SHP77 treated with DMSO at 0.1 percent for 48 hours (cell line): Measurements from ENCODE around the gene ELMO3.

Source experiments
- DNase-seq: peaks from one replicate; lab custom pipeline; 2025; lab: John Stamatoyannopoulos, UW

Gene ELMO3

GRCh38 chr16:67198238-67198734 is 645 bp upstream of the ELMO3 start:
- no peak for DNase-seq

DNA sequence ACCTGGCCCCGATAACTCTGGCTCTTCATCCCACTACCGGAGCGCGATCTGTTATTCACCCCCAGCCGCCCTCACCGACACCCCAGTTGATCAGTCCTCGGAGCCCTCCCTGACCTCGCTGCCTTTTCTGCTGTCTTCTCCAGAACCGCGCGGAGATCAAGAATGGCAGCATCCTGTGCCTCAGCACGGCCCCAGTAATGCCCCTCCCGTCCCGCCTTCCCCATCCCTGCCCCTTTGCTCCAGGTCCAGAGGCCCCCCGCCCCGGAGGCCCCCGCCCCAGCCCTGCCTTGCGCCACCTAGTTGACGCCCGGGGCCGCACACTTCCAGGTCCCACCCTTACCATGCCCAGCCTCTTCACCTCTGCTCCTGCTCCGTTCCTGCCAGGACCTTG is 872 bp downstream of the ELMO3 start:
- no peak for DNase-seq

DNA sequence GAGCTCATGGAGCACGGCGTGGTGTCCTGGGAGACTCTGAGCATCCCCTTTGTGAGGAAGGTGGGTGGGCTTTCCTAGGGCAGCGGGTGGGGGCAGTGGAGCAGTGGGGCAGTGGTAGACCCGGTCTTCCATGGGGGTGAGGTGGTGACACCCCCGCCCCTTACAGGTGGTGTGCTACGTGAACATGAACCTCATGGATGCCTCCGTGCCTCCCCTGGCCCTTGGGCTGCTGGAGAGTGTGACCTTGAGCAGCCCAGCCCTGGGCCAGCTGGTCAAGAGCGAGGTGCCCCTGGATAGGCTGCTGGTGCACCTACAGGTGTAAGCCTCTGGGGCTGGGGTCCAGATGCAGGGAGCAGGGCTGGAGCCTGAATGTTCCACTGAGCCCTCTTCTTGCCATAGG is 1.6 kb downstream of the ELMO3 start:
- no peak for DNase-seq

DNA sequence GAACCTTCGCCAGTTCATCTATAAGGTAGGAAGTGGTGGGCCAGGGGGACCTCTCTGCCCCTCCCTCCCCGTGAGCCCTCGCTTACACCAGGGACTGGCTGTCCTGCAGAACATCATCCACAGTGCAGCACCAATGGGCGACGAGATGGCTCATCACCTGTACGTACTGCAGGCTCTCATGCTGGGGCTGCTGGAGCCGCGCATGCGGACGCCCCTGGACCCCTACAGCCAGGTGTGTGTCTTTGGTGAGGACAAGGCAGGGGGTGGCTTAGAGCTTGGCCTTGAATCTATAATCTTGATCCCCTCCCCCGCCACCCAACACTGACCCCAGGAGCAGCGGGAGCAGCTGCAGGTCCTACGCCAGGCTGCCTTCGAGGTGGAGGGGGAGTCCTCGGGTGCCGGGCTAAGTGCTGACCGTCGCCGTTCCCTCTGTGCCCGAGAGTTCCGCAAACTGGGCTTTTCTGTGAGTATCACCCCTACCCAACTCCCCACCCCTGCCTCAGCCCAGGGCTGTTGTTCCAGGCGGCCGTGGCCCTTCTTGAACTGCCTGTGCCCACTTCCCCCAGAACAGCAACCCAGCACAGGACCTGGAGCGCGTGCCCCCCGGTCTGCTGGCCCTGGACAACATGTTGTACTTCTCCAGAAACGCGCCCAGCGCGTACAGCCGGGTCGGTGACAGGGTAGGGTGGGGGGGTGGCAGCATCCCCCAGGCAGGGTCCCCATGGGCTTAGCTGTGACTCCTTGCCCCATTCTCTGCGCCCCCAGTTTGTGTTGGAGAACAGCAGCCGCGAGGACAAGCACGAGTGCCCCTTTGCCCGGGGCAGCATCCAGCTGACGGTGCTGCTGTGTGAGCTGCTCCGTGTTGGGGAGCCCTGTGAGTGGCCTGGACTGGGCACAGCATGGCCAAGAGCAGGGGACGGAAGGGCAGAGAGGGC is 2.7 kb downstream of the ELMO3 start:
- DNase-seq: no peak

- DNase-seq: no peak
Observed at GRCh38 chr16:67202426-67202825, 3.5 kb downstream of the ELMO3 start.

DNA sequence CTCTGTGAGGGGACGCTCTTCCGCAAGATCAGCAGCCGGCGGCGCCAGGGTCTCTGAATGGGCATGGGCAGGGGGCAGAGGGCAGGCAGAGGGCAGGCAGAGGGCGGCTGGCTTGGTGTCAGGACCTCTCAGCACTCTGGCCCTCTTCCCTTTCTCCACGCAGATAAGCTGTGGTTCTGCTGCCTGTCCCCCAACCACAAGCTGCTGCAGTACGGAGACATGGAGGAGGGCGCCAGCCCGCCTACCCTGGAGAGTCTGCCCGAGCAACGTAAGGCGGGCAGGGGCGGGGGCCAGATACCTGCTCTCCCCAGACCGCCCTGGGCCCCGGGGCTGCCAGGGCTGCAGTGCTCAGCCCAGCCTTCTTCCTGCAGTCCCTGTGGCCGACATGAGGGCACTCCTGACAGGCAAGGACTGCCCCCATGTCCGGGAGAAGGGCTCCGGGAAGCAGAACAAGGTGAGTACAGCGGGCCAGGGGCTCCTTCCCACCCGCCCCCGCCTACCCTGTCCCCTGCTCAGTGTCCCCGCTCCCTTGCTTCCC is 4.1 kb downstream of the ELMO3 start:
- DNase-seq: no peak

DNA sequence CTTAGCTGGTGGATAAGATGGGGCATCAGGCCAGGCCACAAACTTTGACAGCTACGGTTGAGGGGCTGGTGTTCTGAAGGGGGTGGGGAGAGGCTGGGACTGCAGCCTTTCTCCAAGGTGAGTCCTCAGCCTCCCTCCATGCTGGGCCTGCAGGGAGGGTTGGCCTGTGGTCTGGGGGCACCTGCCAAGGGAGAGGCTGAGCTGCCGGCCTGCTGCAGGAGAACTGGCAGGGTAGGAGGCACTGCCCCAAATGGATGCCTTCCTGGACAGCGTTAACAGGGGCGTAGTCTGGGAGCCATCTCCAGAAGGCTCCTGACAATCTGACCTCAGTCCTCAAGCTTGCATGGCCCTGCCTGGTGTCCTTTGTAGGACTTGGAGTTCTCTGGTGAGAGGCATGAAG is 5.1 kb downstream of the ELMO3 start:
- no peak for DNase-seq

DNA sequence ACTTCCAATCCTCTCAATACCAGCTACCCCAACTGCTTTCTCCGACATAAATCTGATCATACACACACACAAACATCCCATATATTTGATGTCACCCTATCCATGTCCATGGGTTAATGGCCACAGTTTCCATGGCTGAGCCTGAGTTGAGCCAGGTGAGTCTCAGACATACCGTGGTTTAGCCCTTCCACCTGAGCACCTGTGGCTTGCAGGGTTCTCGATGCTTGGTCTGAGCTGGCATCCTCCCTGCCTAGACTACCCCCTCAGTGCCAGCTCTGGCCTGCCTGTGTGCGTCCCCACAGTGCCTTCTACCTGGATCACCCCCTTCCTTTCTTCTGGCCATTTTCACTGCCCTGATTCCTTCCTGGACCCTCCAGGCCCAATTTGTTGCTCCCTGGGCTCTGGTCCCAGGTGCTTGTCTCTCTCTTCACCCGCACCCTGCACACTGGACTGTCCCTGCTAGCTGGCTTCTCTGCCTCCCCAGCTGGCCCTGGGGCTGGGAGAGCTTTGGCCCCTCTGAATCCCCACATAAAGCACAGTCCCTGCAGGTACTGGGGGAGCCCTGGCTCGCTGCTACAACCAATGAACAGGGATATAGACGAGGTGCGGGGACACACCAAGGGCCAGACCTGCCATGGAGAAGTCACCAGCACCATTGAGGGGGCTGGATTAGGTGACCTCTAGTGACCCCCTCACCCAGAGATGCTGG is 7.4 kb downstream of the ELMO3 start:
- no peak for DNase-seq

- DNase-seq: no peak
Observed at GRCh38 chr16:67206838-67207248, 7.9 kb downstream of the ELMO3 start.

GRCh38 chr16:67207249-67208091 is 8.5 kb downstream of the ELMO3 start:
- DNase-seq: no peak

DNA sequence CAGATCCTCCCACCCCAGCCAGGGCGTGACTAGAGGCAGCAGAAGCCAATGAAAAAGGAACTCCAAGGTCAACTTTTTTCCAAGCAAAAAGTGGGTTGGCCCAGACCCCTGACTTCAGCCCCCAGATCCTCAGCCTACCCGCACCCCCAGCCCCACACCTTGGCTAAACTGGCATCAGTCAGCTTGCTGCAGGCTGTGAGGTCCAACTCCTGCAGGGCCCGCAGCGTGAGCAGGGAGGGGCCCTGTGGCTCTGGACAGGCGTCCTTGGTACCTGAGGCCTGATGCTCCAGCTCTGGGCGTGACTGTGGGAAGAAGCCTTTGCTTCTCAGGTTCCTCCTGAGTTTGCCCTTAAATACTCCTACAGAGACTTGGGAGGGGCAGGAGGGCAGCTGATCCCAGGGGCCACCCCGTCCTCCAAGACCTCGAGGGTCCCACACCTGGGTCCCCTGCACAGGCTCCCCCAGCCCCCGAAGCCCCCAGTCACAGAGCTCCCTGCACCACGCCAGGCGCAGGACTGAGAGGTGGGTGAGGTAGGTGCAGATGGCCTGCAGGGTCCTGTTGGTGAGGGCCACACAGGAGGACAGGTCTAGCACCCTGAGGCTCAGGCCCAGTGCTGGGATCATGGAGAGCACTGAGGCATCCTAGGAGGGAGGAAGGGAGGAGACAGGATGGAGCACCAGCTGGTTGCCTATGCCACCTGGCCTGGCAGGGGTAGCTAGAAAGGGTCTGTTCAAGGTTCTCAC is 9.4 kb downstream of the ELMO3 start:
- DNase-seq: no peak

- DNase-seq: no peak
Observed at GRCh38 chr16:67209565-67209964, 10.6 kb downstream of the ELMO3 start.

DNA sequence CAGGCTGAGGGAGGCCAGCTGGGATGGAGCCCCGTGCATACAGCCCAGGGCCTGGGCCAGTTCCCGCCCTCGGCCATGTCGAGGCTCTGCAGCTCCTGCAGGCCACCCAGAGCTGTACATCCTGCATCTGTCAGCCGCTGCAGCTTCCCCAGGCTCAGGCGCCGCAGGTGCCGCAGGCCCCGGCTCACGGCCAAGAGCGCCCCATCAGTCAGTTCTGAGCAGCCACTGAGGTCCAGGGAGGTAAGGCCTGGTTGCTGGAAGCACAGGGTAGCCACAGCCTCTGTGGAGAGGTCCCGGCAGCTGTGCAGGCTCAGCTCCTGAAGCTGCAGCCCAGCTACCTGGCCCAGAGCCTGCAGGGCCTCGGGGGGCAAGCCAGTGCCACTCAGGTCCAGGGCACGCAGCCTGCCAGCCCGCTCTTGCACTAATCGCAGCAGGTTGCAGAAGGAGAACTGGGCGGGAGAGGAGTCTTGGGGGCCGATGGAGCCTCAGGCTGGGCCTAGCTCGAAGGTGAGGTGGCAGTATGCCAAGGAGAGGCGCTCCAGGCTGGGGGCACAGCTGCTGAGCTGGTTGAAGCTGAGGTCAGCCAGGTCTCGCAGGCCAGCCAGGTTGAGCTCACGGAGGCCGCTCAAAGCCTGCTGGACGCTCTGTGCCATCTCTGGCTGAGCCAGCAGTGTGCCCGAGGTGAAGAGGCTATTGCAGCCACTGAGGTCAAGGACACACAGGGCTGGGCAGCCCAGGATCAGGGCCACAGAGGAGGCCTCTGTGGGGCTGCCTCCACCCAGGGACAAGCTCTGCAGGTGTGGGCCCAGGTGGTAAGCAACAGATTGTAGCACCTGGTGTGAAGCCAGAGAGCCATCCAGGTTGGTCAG is 11.4 kb downstream of the ELMO3 start:
- DNase-seq: no peak

GRCh38 chr16:67211674-67212073 is 12.7 kb downstream of the ELMO3 start:
- DNase-seq: no peak

DNA sequence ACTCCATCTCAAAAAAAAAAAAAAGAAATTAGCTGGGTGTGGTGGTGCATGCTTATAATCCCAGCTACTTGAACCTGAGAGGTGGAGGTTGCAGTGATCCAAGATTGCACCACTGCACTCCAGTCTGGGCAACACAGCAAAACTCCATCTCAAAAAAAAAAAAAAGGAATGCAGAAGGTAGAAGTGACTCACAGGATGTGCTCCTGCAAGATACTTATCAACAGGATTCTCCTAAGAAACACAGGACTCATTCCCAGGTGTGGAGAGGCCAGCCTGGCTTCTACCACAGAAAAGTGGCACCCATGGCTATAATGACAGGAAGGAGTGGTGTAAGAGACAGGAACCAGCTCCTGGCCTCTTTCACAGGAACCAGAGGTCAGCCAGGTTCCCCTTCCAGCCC is 13.8 kb downstream of the ELMO3 start:
- DNase-seq: no peak

GRCh38 chr16:67213197-67214019 is 14.5 kb downstream of the ELMO3 start:
- no peak for DNase-seq

GRCh38 chr16:67215706-67216105 is 16.8 kb downstream of the ELMO3 start:
- no peak for DNase-seq

DNA sequence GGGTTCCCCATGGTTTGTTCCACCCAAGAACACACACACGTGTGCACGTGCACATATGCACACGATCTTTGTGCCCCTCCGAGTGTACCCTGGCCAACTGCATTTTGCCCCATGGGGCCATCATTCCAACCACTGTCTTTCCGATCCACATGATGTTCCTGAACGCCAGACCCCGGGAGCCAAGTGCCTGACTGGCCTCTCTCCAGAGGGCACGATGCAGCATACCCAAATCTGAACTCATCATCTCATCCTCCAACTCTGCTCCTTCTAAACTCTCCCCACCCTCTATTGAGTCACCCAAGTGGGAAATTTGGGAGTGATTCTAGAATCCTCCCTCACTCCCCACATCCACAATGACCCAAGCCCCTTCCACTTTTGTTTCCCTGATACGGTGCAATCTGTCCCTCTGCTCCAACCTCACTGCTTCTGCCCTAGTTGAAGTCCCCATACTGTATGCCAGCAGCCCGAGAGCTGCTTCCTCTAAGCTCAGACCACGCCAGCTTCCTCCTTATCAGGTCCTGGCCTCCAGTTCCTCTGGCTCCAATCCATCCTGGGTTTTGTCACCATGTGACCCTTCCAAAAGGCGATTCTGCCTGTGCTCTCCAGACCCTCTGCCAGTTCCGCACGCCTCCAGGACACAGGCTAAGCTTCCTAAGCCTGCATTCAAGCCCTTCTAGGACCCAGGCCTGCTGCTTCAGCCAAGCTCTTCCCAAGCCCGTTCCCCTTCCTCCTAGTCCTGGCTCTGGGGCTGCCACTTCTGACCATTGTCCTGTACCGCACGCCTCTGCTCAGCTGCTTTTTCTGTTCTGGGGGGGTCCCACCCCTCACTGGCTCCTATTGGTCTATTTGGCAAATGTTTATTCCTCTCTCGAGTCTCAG is 17.9 kb downstream of the ELMO3 start:
- DNase-seq: no peak
